Activated naive CD8-positive, alpha-beta T cell treated with anti-CD3 and anti-CD28 coated beads, Interleukin-2, amount 10 ng/mL, durations not matched to agents 7 days and 5 days (primary cell): ENCODE measurements around the gene AMPD1. TPM values are rescaled to one million over a fixed set of nuclear protein-coding genes. Genes with fewer than 3 reads are reported as not detected.

Experiments
- ATAC-seq: fragments of 150-1000 bp; cut with Tn5 transposase; one replicate; pipeline ENCODE4 v1.10.0; 2021; ENCODE audit warnings: low read depth, moderate library complexity
- POLR2A ChIA-PET: fragments of 350-600 bp; sonication (Branson Sonifier 250); formaldehyde crosslinking; loops from one replicate; lab custom pipeline; 2021; ENCODE audit warnings: antibody characterized with exemption; lab: Charles Lee
- DNase-seq: peaks from one replicate; pipeline ENCODE4 v3.0.0; 2021
- H3K27ac Mint-ChIP-seq: one replicate; pipeline ENCODE4 v1.8.0; 2022; ENCODE audit warnings: mild to moderate bottlenecking, mixed read lengths
- H3K27me3 Mint-ChIP-seq: one replicate; pipeline ENCODE4 v1.8.0; 2022; ENCODE audit warnings: mild to moderate bottlenecking, moderate library complexity, mixed read lengths
- H3K36me3 Mint-ChIP-seq: one replicate; pipeline ENCODE4 v1.8.0; 2021; ENCODE audit warnings: mild to moderate bottlenecking, mixed read lengths
- H3K4me1 Mint-ChIP-seq: one replicate; pipeline ENCODE4 v1.8.0; 2021; ENCODE audit warnings: mixed read lengths
- H3K4me3 Mint-ChIP-seq: one replicate; pipeline ENCODE4 v1.8.0; 2022; ENCODE audit warnings: mild to moderate bottlenecking, moderate library complexity, mixed read lengths
- H3K9me3 Mint-ChIP-seq: one replicate; pipeline ENCODE4 v1.8.0; 2021; ENCODE audit warnings: mixed read lengths
- total RNA-seq, 2 experiments: library from RNA; stranded (reverse); gene quantifications; one replicate each; pipeline ENCODE4 v1.2.3, GENCODE V29; 2021

AMPD1 gene
- total RNA-seq, 2 experiments from 2014 or later = not detected

GRCh38 chr1:114660238-114660637, 35.1 kb downstream of the AMPD1 start:
- POLR2A ChIA-PET = no interaction called here
- H3K4me3 Mint-ChIP-seq = no peak overlapping the region
- DNase-seq (no peak), ATAC-seq (no peak)
- no peak overlapping the region for H3K27ac Mint-ChIP-seq
- no peaks in the 10 kb centered on the region for H3K9me3 Mint-ChIP-seq
- H3K36me3 Mint-ChIP-seq = no peaks in the 10 kb centered on the region
- no peaks in the 10 kb centered on the region for H3K4me1 Mint-ChIP-seq
- peaks cover 22% of the 10 kb centered on the region for H3K27me3 Mint-ChIP-seq

GRCh38 chr1:114651893-114652292, 43.5 kb downstream of the AMPD1 start:
- Mint-ChIP-seq H3K36me3 (no peaks in the 10 kb centered on the region), H3K27ac (no peak overlapping the region), H3K27me3 (peaks cover 3% of the 10 kb centered on the region), H3K4me1 (no peaks in the 10 kb centered on the region), H3K4me3 (no peak overlapping the region), H3K9me3 (no peaks in the 10 kb centered on the region)
- ATAC-seq (no peak), DNase-seq (no peak)
- POLR2A ChIA-PET = interaction anchor here (0.6 kb wide), 1 partner anchor 177 kb away, joined by 3 read pairs; no protein-coding TSS in a partner anchor

- no peaks in the 10 kb centered on the region for H3K4me1 Mint-ChIP-seq
- DNase-seq = no peak
- H3K9me3 Mint-ChIP-seq = no peaks in the 10 kb centered on the region
- POLR2A ChIA-PET = no interaction called here
- no peak for ATAC-seq
- no peaks in the 10 kb centered on the region for H3K36me3 Mint-ChIP-seq
- no peak overlapping the region for H3K27ac Mint-ChIP-seq
- no peak overlapping the region for H3K4me3 Mint-ChIP-seq
- no peaks in the 10 kb centered on the region for H3K27me3 Mint-ChIP-seq
Observed at GRCh38 chr1:114648503-114648902, 46.8 kb downstream of the AMPD1 start.

GRCh38 chr1:114641377-114641776, 54.0 kb downstream of the AMPD1 start:
- Mint-ChIP-seq H3K4me3 (no peak overlapping the region), H3K27me3 (peaks cover 8% of the 10 kb centered on the region), H3K27ac (no peak overlapping the region), H3K4me1 (no peaks in the 10 kb centered on the region), H3K36me3 (no peaks in the 10 kb centered on the region), H3K9me3 (no peaks in the 10 kb centered on the region)
- POLR2A ChIA-PET = no interaction called here
- no peak for DNase-seq
- ATAC-seq = no peak

- Mint-ChIP-seq H3K4me3 (no peak overlapping the region), H3K4me1 (no peaks in the 10 kb centered on the region), H3K27ac (no peak overlapping the region), H3K9me3 (no peaks in the 10 kb centered on the region), H3K36me3 (no peaks in the 10 kb centered on the region), H3K27me3 (peaks cover 11% of the 10 kb centered on the region)
- no peak for ATAC-seq
- no peak for DNase-seq
- POLR2A ChIA-PET = no interaction called here
Observed at GRCh38 chr1:114638910-114639309, 56.4 kb downstream of the AMPD1 start.

- POLR2A ChIA-PET = no interaction called here
- H3K9me3 Mint-ChIP-seq = peaks cover 2% of the 10 kb centered on the region
- ATAC-seq = no peak
Observed at GRCh38 chr1:114632427-114632826, 62.9 kb downstream of the AMPD1 start.

GRCh38 chr1:114627107-114627506, 68.2 kb downstream of the AMPD1 start:
- H3K27ac Mint-ChIP-seq = no peak overlapping the region
- ATAC-seq (no peak), DNase-seq (no peak)
- H3K27me3 Mint-ChIP-seq = peaks cover 17% of the 10 kb centered on the region
- H3K4me3 Mint-ChIP-seq = no peak overlapping the region
- peaks cover 2% of the 10 kb centered on the region for H3K9me3 Mint-ChIP-seq
- POLR2A ChIA-PET = no interaction called here
- no peaks in the 10 kb centered on the region for H3K4me1 Mint-ChIP-seq
- no peaks in the 10 kb centered on the region for H3K36me3 Mint-ChIP-seq

More at GRCh38 chr1:114632427-114632826, 62.9 kb downstream of the AMPD1 start:
- Mint-ChIP-seq H3K27ac (no peak overlapping the region), H3K4me3 (no peak overlapping the region), H3K4me1 (no peaks in the 10 kb centered on the region), H3K27me3 (peaks cover 23% of the 10 kb centered on the region), H3K36me3 (no peaks in the 10 kb centered on the region)
- no peak for DNase-seq

GRCh38 chr1:114623364-114623763, 72.0 kb downstream of the AMPD1 start:
- Mint-ChIP-seq H3K4me3 (no peak overlapping the region), H3K27ac (no peak overlapping the region), H3K4me1 (no peaks in the 10 kb centered on the region), H3K27me3 (peaks cover 15% of the 10 kb centered on the region), H3K9me3 (no peaks in the 10 kb centered on the region), H3K36me3 (no peaks in the 10 kb centered on the region)
- no peak for DNase-seq
- POLR2A ChIA-PET = no interaction called here
- no peak for ATAC-seq

Other genes starting within 250 kb of the AMPD1 start
- 10 to 100 TPM; 43.8 to 45.6 TPM for gene TRIM33, start 184.3 kb downstream of the AMPD1 start, total RNA-seq
- 10 to 100 TPM; 38.4 to 39.5 TPM for gene BCAS2, start 113.9 kb downstream of the AMPD1 start, total RNA-seq
- gene DENND2C, start 25.5 kb downstream of the AMPD1 start, total RNA-seq = under 1 TPM; 0.67 to 0.96 TPM
- 10 to 100 TPM; 37.4 to 40.2 TPM for gene NRAS, start 21.2 kb upstream of the AMPD1 start, total RNA-seq
- gene CSDE1, start 62.4 kb upstream of the AMPD1 start, total RNA-seq = 100 to 1,000 TPM; 401 to 410 TPM
- 10 to 100 TPM; 64.9 to 72.7 TPM for gene SIKE1, start 85.1 kb upstream of the AMPD1 start, total RNA-seq
- not detected for gene SYCP1, start 159.3 kb upstream of the AMPD1 start, total RNA-seq